ENCODE data around the gene AADACL2.

GRCh38 chr3:151794080-151794479 lies 60.4 kb downstream of the AADACL2 start:
- no peak for TF ChIP-seq EZH2phosphoT487 (IDR thresholded peaks at IDR 0.05; ENCODE audit: insufficient read depth, low read depth)
- TF ChIP-seq EZH2 (IDR thresholded peaks at IDR 0.05; ENCODE audit: insufficient read depth, poor library complexity, severe bottlenecking) = no peak
